SU-DHL-6 (cell line): ENCODE results near the gene ARID3B.
A peak's percentile ranks its signal among the peaks of the same experiment; 100 is the strongest.
"Not testable (repeated sequence)": the region's sequence is repeated elsewhere in the genome, so short reads cannot be mapped to it uniquely, and the experiment has no call there.

ENCODE experiments used
- H2AFZ ChIP-seq: fragments of 200-600 bp; sonication (generic); 2 replicates; pipeline ENCODE4 v1.6.1; 2014; ENCODE audit warnings: low read depth, mild to moderate bottlenecking, moderate library complexity, mixed read lengths, antibody characterized with exemption, low read length; ENCODE audit not compliant: severe bottlenecking
- H3F3A ChIP-seq: fragments of 200-600 bp; shearing (Covaris generic); 2 replicates; pipeline ENCODE4 v1.6.0; 2016; ENCODE audit warnings: antibody characterized with exemption, mild to moderate bottlenecking; ENCODE audit not compliant: insufficient read depth
- H3K27ac ChIP-seq: fragments of 200-600 bp; sonication (generic); 2 replicates; pipeline ENCODE4 v1.5.1; 2016; ENCODE audit warnings: low read depth, mild to moderate bottlenecking, low read length, moderate library complexity, mixed read lengths
- H3K27me3 ChIP-seq: fragments of 200-600 bp; sonication (generic), shearing (Covaris generic); 2 replicates; pipeline ENCODE4 v1.6.0; 2014; ENCODE audit warnings: mild to moderate bottlenecking, low read length
- H3K36me3 ChIP-seq: fragments of 200-600 bp; sonication (generic); 2 replicates; pipeline ENCODE4 v1.6.1; 2014; ENCODE audit warnings: mild to moderate bottlenecking, low read length, mixed read lengths
- H3K4me2 ChIP-seq: fragments of 300-600, 200-600 bp; shearing (Covaris generic), sonication (generic); 2 replicates; pipeline ENCODE4 v1.6.0; 2014; ENCODE audit warnings: low read length, low read depth, mild to moderate bottlenecking; ENCODE audit not compliant: poor library complexity, severe bottlenecking
- H3K4me3 ChIP-seq: fragments of 200-600 bp; sonication (generic); 2 replicates; pipeline ENCODE4 v1.5.1; 2014; ENCODE audit warnings: antibody characterized with exemption, low read length, mild to moderate bottlenecking, mixed read lengths; ENCODE audit not compliant: insufficient read depth, poor library complexity, severe bottlenecking
- H3K79me2 ChIP-seq: fragments of 200-600 bp; sonication (generic); 2 replicates; pipeline ENCODE4 v1.6.1; 2014; ENCODE audit warnings: mild to moderate bottlenecking, low read length, moderate library complexity; ENCODE audit not compliant: insufficient read depth
- H3K9ac ChIP-seq: fragments of 200-600 bp; sonication (generic); 2 replicates; pipeline ENCODE4 v1.7.0; 2014; ENCODE audit warnings: mild to moderate bottlenecking, low read length
- H3K9me2 ChIP-seq: fragments of 200-600 bp; sonication (generic); replicated peaks from 2 replicates; pipeline ENCODE4 v1.6.1; 2014; ENCODE audit warnings: low read length; ENCODE audit not compliant: insufficient read depth
- H3K9me3 ChIP-seq: fragments of 200-600 bp; sonication (generic); 2 replicates; pipeline ENCODE4 v1.6.1; 2014; ENCODE audit warnings: low read length, mixed read lengths; ENCODE audit not compliant: insufficient read depth
- H4K20me1 ChIP-seq: fragments of 200-600 bp; sonication (generic); 2 replicates; pipeline ENCODE4 v1.6.1; 2014; ENCODE audit warnings: low read depth, mild to moderate bottlenecking, antibody characterized with exemption, low read length, moderate library complexity, mixed read lengths
- CTCF ChIP-seq: fragments of 200-600 bp; sonication (generic); IDR thresholded peaks from one replicate; pipeline ENCODE4 v1.5.1; 2017; ENCODE audit warnings: antibody characterized with exemption, mild to moderate bottlenecking, low read length, moderate library complexity; ENCODE audit not compliant: insufficient read depth, poor library complexity, severe bottlenecking
- EZH2phosphoT487 ChIP-seq: fragments of 200-600 bp; sonication (generic), shearing (Covaris generic); conservative IDR thresholded peaks from 2 replicates; pipeline ENCODE4 v1.6.1; 2018; ENCODE audit warnings: mild to moderate bottlenecking, antibody characterized with exemption, low read length, moderate library complexity, mixed read lengths

ARID3B gene

GRCh38 chr15:74531144-74531811 lies 9.7 kb upstream of the ARID3B start:
- Histone ChIP-seq H3K9me3 (no peaks in the 10 kb centered on the region), H3K27me3 (no peaks in the 10 kb centered on the region), H3K27ac (no peak overlapping the region), H3K9ac (no peak overlapping the region), H4K20me1 (no peaks in the 10 kb centered on the region), H3K79me2 (no peaks in the 10 kb centered on the region), H2AFZ (no peak overlapping the region), H3K9me2 (no peaks in the 10 kb centered on the region), H3K4me2 (no peak overlapping the region), H3F3A (no peaks in the 10 kb centered on the region), H3K4me3 (no peak overlapping the region), H3K36me3 (no peaks in the 10 kb centered on the region)
- TF ChIP-seq EZH2phosphoT487 (no peak), CTCF (no peak)

GRCh38 chr15:74535388-74536084 lies 5.5 kb upstream of the ARID3B start:
- Histone ChIP-seq H3K4me3 (no peak overlapping the region), H3K27me3 (no peaks in the 10 kb centered on the region), H2AFZ (no peak overlapping the region), H3K27ac (no peak overlapping the region), H3F3A (peaks cover 8% of the 10 kb centered on the region), H3K79me2 (no peaks in the 10 kb centered on the region), H3K9me3 (no peaks in the 10 kb centered on the region), H3K9ac (no peak overlapping the region), H4K20me1 (no peaks in the 10 kb centered on the region), H3K36me3 (no peaks in the 10 kb centered on the region), H3K4me2 (no peak overlapping the region), H3K9me2 (no peaks in the 10 kb centered on the region)
- no peak for TF ChIP-seq EZH2phosphoT487
- no peak for TF ChIP-seq CTCF

- H3K36me3 ChIP-seq: no peaks in the 10 kb centered on the region
- H3K27ac ChIP-seq: no peak overlapping the region
- H3K4me3 ChIP-seq: no peak overlapping the region
- H3K9me2 ChIP-seq: no peaks in the 10 kb centered on the region
- H3K4me2 ChIP-seq: no peak overlapping the region
- no peak for TF ChIP-seq EZH2phosphoT487
- no peak for TF ChIP-seq CTCF
- no peak overlapping the region for H2AFZ ChIP-seq
- H3K79me2 ChIP-seq: no peaks in the 10 kb centered on the region
- H3K9ac ChIP-seq: no peak overlapping the region
- H3K9me3 ChIP-seq: no peaks in the 10 kb centered on the region
- no peaks in the 10 kb centered on the region for H3K27me3 ChIP-seq
- H4K20me1 ChIP-seq: no peaks in the 10 kb centered on the region
- H3F3A ChIP-seq: peaks cover 26% of the 10 kb centered on the region
These were observed 3.3 kb upstream of the ARID3B start for GRCh38 chr15:74537736-74538135.

- peak overlapping the region; percentile 68 for H3K4me3 ChIP-seq
- H3K9me2 ChIP-seq, H2AFZ ChIP-seq, H3K9me3 ChIP-seq, H3K27ac ChIP-seq, H3K36me3 ChIP-seq, H4K20me1 ChIP-seq, H3K79me2 ChIP-seq, H3K27me3 ChIP-seq: not testable (repeated sequence)
- peaks cover 34% of the 10 kb centered on the region for H3F3A ChIP-seq
- peak overlapping the region; percentile 77 for H3K4me2 ChIP-seq
- H3K9ac ChIP-seq: peak overlapping the region; percentile 80
These were observed 1.5 kb upstream of the ARID3B start for GRCh38 chr15:74539521-74539920.
